ENCODE data around the gene TMEM164. TPM values are rescaled to one million over a fixed set of nuclear protein-coding genes. Genes with fewer than 3 reads are reported as not detected.

The TMEM164 gene
- polyA plus RNA-seq, 3 donors = 37.9 to 42.5 (median 40.5) TPM

GRCh38 chrX:110062919-110063318, 60.0 kb downstream of the TMEM164 start:
- DNase-seq (ENCODE audit: low read depth in 3 of 3, low spot score in 2 of 3) = no peak

DNA sequence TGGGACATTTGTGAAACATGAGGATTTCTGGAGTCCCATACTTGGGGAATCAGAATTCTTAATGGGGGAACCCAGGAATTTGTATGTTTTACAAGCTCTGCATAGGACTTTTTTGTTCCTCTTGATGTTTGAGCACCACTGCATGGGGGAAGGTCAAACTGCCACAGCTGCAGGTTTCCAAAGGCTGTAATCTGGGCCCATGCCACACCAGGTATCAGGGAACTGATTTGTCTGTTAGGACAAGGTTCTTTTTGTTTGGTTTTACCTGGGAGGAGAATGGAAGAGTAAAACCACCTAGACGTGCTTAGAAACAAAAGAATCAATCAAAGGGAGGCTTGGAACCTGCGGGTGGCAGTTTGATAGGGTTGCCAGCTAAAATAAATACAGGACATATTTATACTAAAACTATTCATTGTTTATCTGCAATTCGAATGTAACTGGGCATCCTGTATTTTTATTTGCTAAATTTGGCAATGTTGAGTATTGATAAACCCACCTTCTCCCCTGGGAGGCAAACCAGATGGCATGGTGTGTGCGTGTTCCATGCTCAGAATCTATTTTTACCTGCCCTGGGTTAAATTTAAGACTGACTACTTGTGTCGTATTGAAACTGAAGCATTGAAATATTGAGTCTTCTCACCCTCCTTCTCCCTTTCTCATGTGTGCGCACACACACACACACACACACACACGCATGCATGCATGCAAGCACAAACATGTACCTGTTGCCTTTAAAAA, 63.7 kb downstream of the TMEM164 start:
- DNase-seq (ENCODE audit: low read depth in 3 of 3, low spot score in 2 of 3) = no peak

DNA sequence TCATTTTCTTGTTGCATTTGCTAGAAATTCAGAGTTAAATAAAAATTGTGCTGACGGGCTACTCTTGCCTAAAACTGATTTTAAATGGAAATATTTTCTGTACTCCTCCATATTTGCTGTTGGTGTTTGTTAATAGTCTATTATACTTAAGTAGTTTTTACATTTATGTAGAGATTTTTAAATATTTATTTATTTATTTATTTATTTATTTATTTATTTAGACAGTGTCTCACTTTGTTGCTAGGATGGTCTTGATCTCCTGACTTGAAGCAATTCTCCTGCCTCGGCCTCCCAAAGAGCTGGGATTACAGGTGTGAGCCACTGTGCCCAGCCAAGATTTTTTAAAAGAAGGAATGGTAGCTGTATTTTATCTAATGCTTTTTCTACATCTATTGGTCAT, 68.1 kb downstream of the TMEM164 start:
- DNase-seq (ENCODE audit: low read depth in 3 of 3, low spot score in 2 of 3) = no peak

- DNase-seq (ENCODE audit: low read depth in 3 of 3, low spot score in 2 of 3) = no peak
These were observed 78.4 kb downstream of the TMEM164 start for GRCh38 chrX:110081320-110081719.

- no peak for DNase-seq (ENCODE audit: low read depth in 3 of 3, low spot score in 2 of 3)
These were observed 78.8 kb downstream of the TMEM164 start for GRCh38 chrX:110081740-110082139.

- no peak for DNase-seq (ENCODE audit: low read depth in 3 of 3, low spot score in 2 of 3)
These were observed 79.2 kb downstream of the TMEM164 start for GRCh38 chrX:110082161-110082560.

DNA sequence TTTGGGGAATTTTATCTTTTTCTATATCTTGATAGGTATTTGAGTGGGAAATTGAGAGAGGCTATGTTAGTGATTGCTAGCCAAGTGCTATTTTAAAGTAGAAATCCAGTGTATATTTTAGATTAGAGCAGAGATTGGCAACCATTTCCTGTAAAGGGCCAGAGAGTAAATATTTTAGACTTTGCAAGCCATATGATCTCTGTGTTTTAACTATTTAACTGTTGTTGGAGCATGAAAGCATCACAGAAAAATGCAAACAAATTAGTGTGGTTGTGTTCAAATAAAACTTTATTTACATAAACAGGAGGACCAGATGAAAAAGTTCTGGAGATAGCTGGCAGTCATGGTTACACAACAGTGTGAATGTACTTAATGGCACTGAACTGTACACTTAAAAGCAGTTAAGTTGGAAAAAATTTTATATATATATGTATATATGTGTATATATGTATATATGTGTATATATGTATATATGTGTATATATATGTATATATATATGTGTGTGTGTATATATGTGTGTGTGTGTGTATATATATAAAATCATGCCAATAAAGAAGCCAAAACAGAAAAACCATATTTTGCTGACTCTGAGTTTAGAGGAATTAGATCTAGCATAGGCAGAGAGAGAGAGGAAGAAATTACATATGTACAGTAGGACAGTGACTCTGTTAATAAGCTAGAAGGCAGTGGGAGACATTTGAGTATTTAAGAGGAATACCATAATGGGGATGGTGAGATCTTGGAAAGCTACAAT, 83.4 kb downstream of the TMEM164 start:
- DNase-seq (ENCODE audit: low read depth in 3 of 3, low spot score in 2 of 3) = no peak

GRCh38 chrX:110086916-110087484, 84.1 kb downstream of the TMEM164 start:
- DNase-seq (ENCODE audit: low read depth in 3 of 3, low spot score in 2 of 3) = no peak

DNA sequence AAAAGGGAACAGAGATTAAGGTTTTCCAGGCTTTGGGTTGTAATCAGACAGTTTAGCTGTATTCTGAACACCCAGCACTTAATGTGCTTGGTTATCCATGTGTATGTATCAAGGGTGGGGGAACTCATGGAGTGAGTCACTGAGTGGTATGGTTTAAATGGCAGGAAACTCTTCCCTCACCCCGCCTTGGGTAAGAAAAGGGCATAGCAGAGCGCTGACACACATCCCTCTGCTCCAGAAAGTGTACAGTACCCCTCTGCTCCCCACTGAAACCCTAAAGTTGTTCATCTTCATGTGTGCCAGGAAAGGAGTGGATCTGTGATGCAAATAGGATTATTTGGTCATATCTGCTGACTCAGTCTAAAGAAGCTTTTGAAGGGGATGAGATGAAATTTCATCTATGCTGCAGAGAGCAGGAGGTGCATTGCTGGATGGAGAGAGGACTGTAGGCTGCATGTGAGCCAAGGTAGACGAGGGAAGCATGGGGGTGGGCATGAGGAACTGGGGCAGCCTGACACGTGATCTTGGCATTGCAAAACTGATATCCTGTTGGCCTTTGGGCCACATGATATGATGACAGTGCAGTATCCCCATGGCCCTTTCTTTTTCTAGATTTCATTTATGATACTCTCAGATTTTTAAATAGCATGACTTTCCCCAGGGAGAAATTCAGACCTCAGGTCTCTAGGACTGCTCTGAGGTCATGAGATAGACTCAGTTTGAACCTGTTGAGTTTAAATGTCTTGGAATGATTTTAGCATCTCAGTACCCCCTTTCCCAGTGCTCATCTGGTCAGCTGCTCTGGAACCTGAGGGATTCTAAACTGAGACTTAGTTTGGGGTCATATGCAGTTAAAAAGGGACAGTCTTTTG, 84.8 kb downstream of the TMEM164 start:
- DNase-seq (ENCODE audit: low read depth in 3 of 3, low spot score in 2 of 3) = no peak

DNA sequence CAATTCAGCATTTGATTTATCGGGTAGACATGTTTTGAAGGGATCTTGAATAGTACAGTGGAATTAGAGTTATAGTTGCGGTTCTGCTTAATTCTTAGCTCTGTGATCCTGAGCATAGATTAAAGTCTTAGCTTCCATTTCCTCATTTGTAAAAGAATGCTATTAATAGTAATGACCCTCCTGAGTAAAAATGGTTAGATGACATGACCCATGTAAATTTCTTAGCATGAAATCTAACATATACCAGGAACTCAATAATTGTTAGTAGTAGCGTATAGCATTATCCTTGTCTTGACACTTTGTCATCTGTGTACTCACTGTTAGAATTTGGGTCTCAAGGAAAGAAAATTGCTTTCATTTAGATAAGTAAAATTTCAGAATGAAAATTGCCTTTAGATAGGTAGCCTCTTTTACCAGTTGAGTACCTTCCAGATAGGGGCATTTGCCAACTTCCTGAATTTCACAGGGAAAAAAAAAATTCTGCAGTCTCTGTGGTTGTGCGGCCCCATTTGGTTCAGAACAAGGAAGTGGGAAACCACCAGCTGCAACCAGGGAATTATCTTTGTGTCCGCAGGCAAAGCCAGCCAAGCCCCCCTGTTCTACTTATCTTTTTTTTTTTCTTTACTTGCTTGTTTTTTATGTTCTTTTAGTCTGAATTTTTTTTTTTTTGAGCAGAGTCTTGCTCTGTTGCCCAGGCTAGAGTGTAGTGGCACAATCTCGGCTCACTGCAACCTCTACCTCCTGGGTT, 86.9 kb downstream of the TMEM164 start:
- no peak for DNase-seq (ENCODE audit: low read depth in 3 of 3, low spot score in 2 of 3)

DNA sequence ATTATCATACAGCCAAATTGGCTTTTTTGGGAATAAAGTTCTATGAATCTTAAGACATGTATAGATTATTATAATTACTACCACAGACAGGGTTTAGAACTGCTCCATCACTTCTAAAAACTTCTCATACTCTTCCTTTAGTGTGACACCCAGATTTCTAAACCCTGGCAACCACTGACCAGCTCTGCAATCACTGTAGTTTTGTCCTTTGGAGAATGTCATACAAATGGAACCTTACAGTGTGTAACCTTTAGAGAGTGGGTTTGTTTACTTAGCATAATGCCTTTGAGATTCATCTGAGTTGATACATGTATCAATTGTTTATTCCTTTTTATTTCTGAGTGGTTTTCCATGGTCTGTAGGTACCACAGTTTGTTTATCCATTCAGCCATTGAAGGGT, 95.0 kb downstream of the TMEM164 start:
- no peak for DNase-seq (ENCODE audit: low read depth in 3 of 3, low spot score in 2 of 3)

DNA sequence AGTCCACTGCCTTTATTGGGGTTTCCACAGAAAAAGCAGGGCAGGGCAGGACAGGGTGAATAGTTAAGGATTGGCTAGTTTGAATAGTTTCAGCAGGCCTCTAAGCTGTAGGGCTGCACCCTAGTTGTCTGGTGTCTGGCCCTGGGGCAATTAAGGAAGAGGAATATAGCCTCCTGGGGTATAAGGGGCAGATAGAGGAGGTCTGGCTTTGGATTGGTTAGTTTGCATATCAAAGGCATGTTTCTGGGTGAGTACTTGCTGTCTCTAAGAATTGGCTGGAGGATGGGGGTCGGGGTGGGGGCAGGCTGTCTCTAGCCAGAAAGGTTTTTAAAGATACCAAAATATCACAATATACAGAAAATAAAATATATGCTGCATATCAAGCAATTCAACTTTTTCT, 100.4 kb downstream of the TMEM164 start:
- DNase-seq (ENCODE audit: low read depth in 3 of 3, low spot score in 2 of 3) = no peak

- DNase-seq (ENCODE audit: low read depth in 3 of 3, low spot score in 2 of 3) = no peak
These were observed 101.2 kb downstream of the TMEM164 start for GRCh38 chrX:110104078-110104477.

DNA sequence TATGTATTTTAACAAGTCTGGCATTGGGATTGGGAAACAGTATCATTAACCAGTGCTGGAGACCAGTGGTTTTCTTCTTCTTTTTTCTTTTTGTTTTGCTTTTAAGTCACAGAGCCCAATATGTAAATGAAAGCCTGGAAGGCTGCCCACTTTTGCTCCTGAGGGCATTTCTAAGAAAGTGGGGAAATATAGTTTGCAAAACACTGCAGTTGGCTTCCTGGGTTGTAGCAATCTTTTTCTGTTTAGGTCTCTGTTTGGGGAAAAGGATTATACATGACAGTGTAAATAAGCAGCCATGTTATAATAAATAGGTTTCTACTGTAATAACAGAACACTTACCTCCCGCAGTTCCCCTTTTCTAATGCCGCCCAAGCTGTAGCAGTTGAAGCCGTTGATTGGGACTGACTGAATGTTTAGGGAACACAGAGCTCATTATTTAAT, 105.5 kb downstream of the TMEM164 start:
- no peak for DNase-seq (ENCODE audit: low read depth in 3 of 3, low spot score in 2 of 3)

DNA sequence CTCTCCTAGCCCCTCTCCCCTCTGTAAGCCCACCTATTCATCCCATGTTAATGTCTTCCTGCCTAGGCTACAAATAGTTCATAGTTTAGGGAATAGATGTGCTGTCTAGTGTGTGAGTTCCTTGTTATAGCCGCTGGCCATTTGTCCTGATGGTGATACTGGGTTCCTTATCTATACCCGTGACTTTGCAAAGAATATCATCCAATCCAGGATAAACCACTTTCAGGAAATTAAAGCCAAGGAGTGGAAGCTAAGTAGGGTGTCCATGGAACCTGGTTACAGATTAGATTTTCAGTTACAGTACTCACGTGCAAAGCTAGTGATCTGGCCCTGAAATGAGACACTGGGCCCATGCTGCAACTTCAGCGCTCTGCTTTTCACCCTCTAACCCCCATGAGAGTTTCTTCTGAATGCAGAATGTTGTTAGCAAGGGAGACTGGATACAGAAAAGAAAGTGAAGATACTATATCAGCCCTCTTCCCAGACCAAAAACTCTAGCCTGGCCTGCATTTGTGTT, 111.4 kb downstream of the TMEM164 start:
- DNase-seq (ENCODE audit: low read depth in 3 of 3, low spot score in 2 of 3) = no peak

DNA sequence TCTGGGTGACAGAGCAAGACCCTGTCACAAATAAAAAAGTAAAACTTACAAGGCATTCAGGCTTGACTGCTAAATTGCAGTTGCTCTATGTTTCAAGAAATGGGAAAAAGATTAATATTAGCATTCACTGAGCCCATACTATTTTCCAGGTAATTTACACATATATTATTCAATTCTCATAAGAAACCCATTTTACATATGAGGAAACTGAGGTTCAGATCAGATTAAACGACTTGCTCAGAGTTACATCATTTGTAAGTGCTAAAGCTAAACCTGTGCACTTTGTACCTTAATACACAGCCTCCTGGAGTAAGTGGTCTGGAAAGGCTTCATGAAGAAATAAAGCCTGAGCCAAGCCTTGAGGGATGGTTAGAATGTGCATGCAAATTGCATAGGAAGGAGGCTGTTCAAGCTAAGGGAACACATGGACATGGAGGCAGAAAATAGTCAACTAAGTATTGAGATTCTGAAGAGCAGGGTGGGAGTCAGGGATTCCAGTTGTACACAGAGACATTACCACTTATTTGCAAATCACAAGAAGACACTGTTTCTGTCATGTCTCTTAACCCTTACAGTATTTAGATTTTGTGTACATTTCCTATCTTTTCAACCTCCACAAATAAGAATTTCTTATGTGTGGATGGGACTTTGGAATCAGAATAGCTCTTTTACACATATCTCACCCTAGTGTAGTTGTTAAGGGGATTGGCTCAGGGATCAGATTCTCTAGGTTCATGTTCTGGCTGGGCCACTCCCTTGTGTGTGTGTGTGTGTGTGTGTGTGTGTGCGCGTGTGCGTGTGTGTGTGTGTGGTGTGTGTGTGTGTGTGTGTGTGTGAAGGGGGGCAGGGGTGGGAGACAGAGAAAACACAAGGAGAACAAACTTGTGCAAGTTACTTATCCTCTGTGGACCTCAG, 113.4 kb downstream of the TMEM164 start:
- no peak for DNase-seq (ENCODE audit: low read depth in 3 of 3, low spot score in 2 of 3)

- no peak for DNase-seq (ENCODE audit: low read depth in 3 of 3, low spot score in 2 of 3)
These were observed 115.6 kb downstream of the TMEM164 start for GRCh38 chrX:110118530-110118929.

GRCh38 chrX:110119480-110119879, 116.6 kb downstream of the TMEM164 start:
- DNase-seq (ENCODE audit: low read depth in 3 of 3, low spot score in 2 of 3) = no peak

- DNase-seq (ENCODE audit: low read depth in 3 of 3, low spot score in 2 of 3) = no peak
These were observed 117.1 kb downstream of the TMEM164 start for GRCh38 chrX:110120025-110120424.

Measured in right renal cortex interstitium (tissue), 3 donors.